ENCODE data around the gene GMFB. TPM values are rescaled to one million over a fixed set of nuclear protein-coding genes. Genes with fewer than 3 reads are reported as not detected.

The GMFB gene
- total and polyA plus RNA-seq, 2 experiments from 2014 or later, result 76.8 to 110 TPM

- no peak for TF ChIP-seq EZH2 (IDR thresholded peaks at IDR 0.05; ENCODE audit: insufficient read depth, poor library complexity, severe bottlenecking)
- no peak for TF ChIP-seq EZH2phosphoT487 (IDR thresholded peaks at IDR 0.05; ENCODE audit: insufficient read depth, low read depth)
- peak overlapping the region; percentile 90 for H3K27ac ChIP-seq
- DNase-seq, result no peak
- WGBS, 2 experiments (ENCODE audit: low coverage in 1 of 2, low lambda C conversion rate in 2 of 2, missing lambda C conversion rate in 2 of 2), result 1 to 2% methylated on average over 9 of the region's 9 CpGs
- H3K4me2 ChIP-seq (ENCODE audit: unreplicated experiment), result peak overlapping the region; percentile 96
- peaks cover 51% of the 10 kb centered on the region for H3K79me2 ChIP-seq (ENCODE audit: insufficient read depth)
- peak overlapping the region; percentile 49 for H2AFZ ChIP-seq
- H3K36me3 ChIP-seq (ENCODE audit: low read depth), result peaks cover 4% of the 10 kb centered on the region
- in situ Hi-C loops (cut with MboI), result no loop called here
- 0 out of 2 replicates have a peak, but pooled peaks cover 4% of the 10 kb centered on the region for H4K20me1 ChIP-seq (ENCODE audit: insufficient read depth)
- H3K4me3 ChIP-seq, result peak overlapping the region; percentile 88
- no peaks in the 10 kb centered on the region for H3K9me2 ChIP-seq (ENCODE audit: insufficient read depth)
- H3K27me3 ChIP-seq (replicated peaks; ENCODE audit: insufficient read depth), result no peaks in the 10 kb centered on the region
- H3K9me3 ChIP-seq (ENCODE audit: low read depth), result no peaks in the 10 kb centered on the region
- H3F3A ChIP-seq (ENCODE audit: insufficient read depth), result peaks cover 21% of the 10 kb centered on the region
- peaks cover 27% of the 10 kb centered on the region for H3K4me1 ChIP-seq (ENCODE audit: insufficient read depth)
- H3K9ac ChIP-seq, result peak overlapping the region; percentile 91
These were observed 498 bp downstream of the GMFB start for GRCh38 chr14:54488318-54488645.

DNA sequence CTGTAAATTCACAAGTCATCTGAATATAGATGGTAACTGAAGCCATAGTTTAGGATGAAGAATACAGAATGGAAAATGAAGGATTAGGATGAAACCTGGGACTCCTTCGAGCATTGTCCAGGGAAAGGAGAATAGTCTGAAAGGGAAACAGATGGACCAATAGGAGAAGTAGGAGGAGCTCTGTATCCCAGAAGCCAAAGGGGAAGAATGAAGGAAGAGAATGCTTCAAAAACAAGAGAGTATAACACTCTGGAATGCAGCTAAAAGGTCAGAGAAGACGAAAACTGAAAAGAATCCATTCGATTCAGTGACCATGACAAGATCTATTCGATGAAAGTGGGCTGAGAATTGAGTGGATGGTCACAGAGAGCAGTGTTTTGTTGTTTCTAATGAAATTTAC lies 1.0 kb downstream of the GMFB start:
- Histone ChIP-seq H3K4me2 (ENCODE audit: unreplicated experiment) (peak overlapping the region; percentile 96), H3F3A (ENCODE audit: insufficient read depth) (peaks cover 21% of the 10 kb centered on the region), H3K79me2 (ENCODE audit: insufficient read depth) (peaks cover 56% of the 10 kb centered on the region), H3K4me1 (ENCODE audit: insufficient read depth) (peaks cover 27% of the 10 kb centered on the region), H3K4me3 (peak overlapping the region; percentile 88), H3K9me3 (ENCODE audit: low read depth) (no peaks in the 10 kb centered on the region), H2AFZ (peak overlapping the region; percentile 49), H3K27me3 (replicated peaks; ENCODE audit: insufficient read depth) (no peaks in the 10 kb centered on the region), H3K9ac (peak overlapping the region; percentile 91), H4K20me1 (ENCODE audit: insufficient read depth) (0 out of 2 replicates have a peak, but pooled peaks cover 4% of the 10 kb centered on the region), H3K27ac (peak overlapping the region; percentile 90), H3K9me2 (ENCODE audit: insufficient read depth) (no peaks in the 10 kb centered on the region), H3K36me3 (ENCODE audit: low read depth) (peaks cover 9% of the 10 kb centered on the region)
- TF ChIP-seq EZH2 (IDR thresholded peaks at IDR 0.05; ENCODE audit: insufficient read depth, poor library complexity, severe bottlenecking) (no peak), EZH2phosphoT487 (IDR thresholded peaks at IDR 0.05; ENCODE audit: insufficient read depth, low read depth) (no peak)
- in situ Hi-C loops (cut with MboI), result no loop called here
- peak; percentile 68 for DNase-seq
- WGBS, 2 experiments (ENCODE audit: low coverage in 1 of 2, low lambda C conversion rate in 2 of 2, missing lambda C conversion rate in 2 of 2), result 29 to 34% methylated on average over 4 of the region's 4 CpGs

DNA sequence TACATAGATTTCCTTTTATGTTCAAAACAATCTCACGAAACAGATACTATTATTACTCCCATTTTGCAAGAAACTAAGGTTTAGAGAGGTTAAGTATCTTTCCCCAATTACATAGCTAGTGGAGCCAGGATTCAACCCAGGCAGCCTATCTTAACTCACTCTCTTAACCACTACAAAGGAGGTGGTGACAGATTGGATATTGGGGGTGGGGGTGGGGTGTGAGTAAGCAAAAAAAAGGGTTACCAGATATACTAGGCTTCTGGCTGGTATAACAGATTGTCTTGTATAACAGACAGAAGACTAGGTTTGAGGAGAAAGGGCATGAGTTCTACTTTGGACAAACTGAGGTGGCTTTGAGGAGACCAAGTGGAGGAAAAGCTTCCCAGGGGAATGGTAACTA lies 2.1 kb downstream of the GMFB start:
- no peak for DNase-seq
- in situ Hi-C loops (cut with MboI), result no loop called here
- Histone ChIP-seq H3K9me3 (ENCODE audit: low read depth) (no peaks in the 10 kb centered on the region), H3K9me2 (ENCODE audit: insufficient read depth) (no peaks in the 10 kb centered on the region), H2AFZ (no peak overlapping the region), H3K4me3 (0 out of 2 replicates have a peak overlapping the region, but pooled peaks have one; percentile 6), H3K79me2 (ENCODE audit: insufficient read depth) (peaks cover 67% of the 10 kb centered on the region), H3K36me3 (ENCODE audit: low read depth) (peaks cover 19% of the 10 kb centered on the region), H3K4me2 (ENCODE audit: unreplicated experiment) (peak overlapping the region; percentile 19), H3K9ac (no peak overlapping the region), H3K27me3 (replicated peaks; ENCODE audit: insufficient read depth) (no peaks in the 10 kb centered on the region), H4K20me1 (ENCODE audit: insufficient read depth) (0 out of 2 replicates have a peak, but pooled peaks cover 4% of the 10 kb centered on the region), H3K4me1 (ENCODE audit: insufficient read depth) (peaks cover 33% of the 10 kb centered on the region), H3K27ac (no peak overlapping the region), H3F3A (ENCODE audit: insufficient read depth) (peaks cover 21% of the 10 kb centered on the region)
- no peak for TF ChIP-seq EZH2phosphoT487 (IDR thresholded peaks at IDR 0.05; ENCODE audit: insufficient read depth, low read depth)
- WGBS, 2 experiments (ENCODE audit: low coverage in 1 of 2, low lambda C conversion rate in 2 of 2, missing lambda C conversion rate in 2 of 2), result 91 to 98% methylated on average over 1 of the region's 1 CpG

DNA sequence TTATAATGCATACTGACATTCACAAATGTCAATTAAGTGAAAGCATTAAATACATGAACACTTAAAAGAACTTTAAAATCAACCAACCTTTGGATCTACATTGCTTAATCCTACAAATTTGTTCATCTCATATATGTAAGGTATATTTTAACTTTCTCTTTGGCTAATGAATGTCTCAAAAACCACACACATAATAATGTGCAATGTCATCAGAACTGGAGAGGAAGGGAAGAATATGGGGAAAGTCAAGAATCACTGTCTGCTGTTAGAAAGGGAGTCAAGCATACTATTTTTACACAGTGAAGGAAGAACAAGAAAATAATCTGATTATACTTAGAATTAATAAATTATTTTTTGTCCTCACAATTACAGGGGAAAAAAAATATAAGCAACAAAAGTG lies 4.9 kb downstream of the GMFB start:
- no peak overlapping the region for H2AFZ ChIP-seq
- H3K4me3 ChIP-seq, result no peak overlapping the region

More for the DNA sequence above, 4.9 kb downstream of the GMFB start:
- peaks cover 16% of the 10 kb centered on the region for H3F3A ChIP-seq (ENCODE audit: insufficient read depth)
- peaks cover 36% of the 10 kb centered on the region for H3K4me1 ChIP-seq (ENCODE audit: insufficient read depth)
- H3K27me3 ChIP-seq (replicated peaks; ENCODE audit: insufficient read depth), result no peaks in the 10 kb centered on the region
- no peak overlapping the region for H3K9ac ChIP-seq
- H3K4me2 ChIP-seq (ENCODE audit: unreplicated experiment), result peak overlapping the region; percentile 42
- H3K36me3 ChIP-seq (ENCODE audit: low read depth), result peaks cover 33% of the 10 kb centered on the region
- no peaks in the 10 kb centered on the region for H3K9me3 ChIP-seq (ENCODE audit: low read depth)
- peak; percentile 14 for DNase-seq
- 0 out of 2 replicates have a peak, but pooled peaks cover 4% of the 10 kb centered on the region for H4K20me1 ChIP-seq (ENCODE audit: insufficient read depth)
- in situ Hi-C loops (cut with MboI), result no loop called here
- no peaks in the 10 kb centered on the region for H3K9me2 ChIP-seq (ENCODE audit: insufficient read depth)
- peaks cover 91% of the 10 kb centered on the region for H3K79me2 ChIP-seq (ENCODE audit: insufficient read depth)
- TF ChIP-seq EZH2 (IDR thresholded peaks at IDR 0.05; ENCODE audit: insufficient read depth, poor library complexity, severe bottlenecking) (no peak), EZH2phosphoT487 (IDR thresholded peaks at IDR 0.05; ENCODE audit: insufficient read depth, low read depth) (no peak)
- H3K27ac ChIP-seq, result no peak overlapping the region
